H9 (cell line): Measurements from ENCODE around the gene ZNF608. TPM values are rescaled to one million over a fixed set of nuclear protein-coding genes. Genes with fewer than 3 reads are reported as not detected.
A peak's percentile ranks its signal among the peaks of the same experiment; 100 is the strongest.

Source experiments
- DNase-seq: peaks from one replicate; pipeline ENCODE4 v3.0.0-alpha.2; 2017
- H2AFZ ChIP-seq: one replicate; pipeline ENCODE4 v1.6.1; 2013; ENCODE audit warnings: mild to moderate bottlenecking, low read length, control low read depth, moderate library complexity
- H2AK5ac ChIP-seq: 2 replicates; pipeline ENCODE4 v1.6.1; 2013; ENCODE audit warnings: low read length, control low read depth, mixed read lengths; ENCODE audit not compliant: insufficient read length
- H2BK120ac ChIP-seq: one replicate; pipeline ENCODE4 v1.6.1; 2013; ENCODE audit warnings: low read depth, mild to moderate bottlenecking, low read length, control low read depth, inconsistent platforms; ENCODE audit not compliant: poor library complexity, severe bottlenecking
- H2BK12ac ChIP-seq: 2 replicates; pipeline ENCODE4 v1.6.1; 2013; ENCODE audit warnings: low read length, control low read depth, mixed read lengths, low read depth; ENCODE audit not compliant: insufficient read length
- H2BK15ac ChIP-seq: 2 replicates; pipeline ENCODE4 v1.6.1; 2013; ENCODE audit warnings: low read depth, low read length, control low read depth
- H2BK20ac ChIP-seq: one replicate; pipeline ENCODE4 v1.6.1; 2013; ENCODE audit warnings: low read depth, mild to moderate bottlenecking, low read length, control low read depth, inconsistent platforms; ENCODE audit not compliant: poor library complexity, severe bottlenecking
- H2BK5ac ChIP-seq: 2 replicates; pipeline ENCODE4 v1.6.1; 2013; ENCODE audit warnings: low read length, control low read depth, mixed read lengths; ENCODE audit not compliant: insufficient read length
- H3K14ac ChIP-seq: 2 replicates; pipeline ENCODE4 v1.6.1; 2013; ENCODE audit warnings: low read length, control low read depth; ENCODE audit not compliant: insufficient read depth
- H3K18ac ChIP-seq: 2 replicates; pipeline ENCODE4 v1.6.1; 2013; ENCODE audit warnings: low read depth, mild to moderate bottlenecking, mixed read lengths, low read length, control low read depth; ENCODE audit not compliant: insufficient read length
- H3K23ac ChIP-seq: 2 replicates; pipeline ENCODE4 v1.6.1; 2013; ENCODE audit warnings: low read length, control low read depth, mixed read lengths, low read depth; ENCODE audit not compliant: insufficient read length
- H3K23me2 ChIP-seq: 2 replicates; pipeline ENCODE4 v1.6.1; 2013; ENCODE audit warnings: low read depth, mild to moderate bottlenecking, mixed read lengths, low read length, control low read depth; ENCODE audit not compliant: insufficient read length, poor library complexity, severe bottlenecking
- H3K27ac ChIP-seq: 2 replicates; pipeline ENCODE4 v1.5.1; 2013; ENCODE audit warnings: low read length, control low read depth, mixed read lengths, low read depth; ENCODE audit not compliant: insufficient read length
- H3K27me3 ChIP-seq: 2 replicates; pipeline ENCODE4 v1.6.1; 2013; ENCODE audit warnings: low read length, control low read depth, inconsistent platforms; ENCODE audit not compliant: insufficient read depth
- H3K4ac ChIP-seq: 2 replicates; pipeline ENCODE4 v1.6.1; 2013; ENCODE audit warnings: low read depth, mild to moderate bottlenecking, control low read depth, inconsistent platforms, low read length, moderate library complexity
- H3K4me1 ChIP-seq: 2 replicates; pipeline ENCODE4 v1.6.1; 2013; ENCODE audit warnings: low read length, control low read depth, inconsistent platforms; ENCODE audit not compliant: insufficient read depth
- H3K4me2 ChIP-seq: 2 replicates; pipeline ENCODE4 v1.6.1; 2013; ENCODE audit warnings: low read length, control low read depth, mixed read lengths; ENCODE audit not compliant: insufficient read length, insufficient read depth
- H3K56ac ChIP-seq: 2 replicates; pipeline ENCODE4 v1.6.1; 2013; ENCODE audit warnings: low read depth, mild to moderate bottlenecking, mixed read lengths, low read length, control low read depth; ENCODE audit not compliant: insufficient read length
- H3K79me1 ChIP-seq: 2 replicates; pipeline ENCODE4 v1.6.1; 2013; ENCODE audit warnings: low read depth, mild to moderate bottlenecking, moderate library complexity, low read length, control low read depth, inconsistent platforms; ENCODE audit not compliant: insufficient read depth, poor library complexity, severe bottlenecking
- H3K79me2 ChIP-seq: 2 replicates; pipeline ENCODE4 v1.6.1; 2013; ENCODE audit warnings: low read length, control low read depth, inconsistent platforms; ENCODE audit not compliant: insufficient read depth
- H3K9ac ChIP-seq: 2 replicates; pipeline ENCODE4 v1.6.1; 2013; ENCODE audit warnings: low read length, control low read depth, mixed read lengths; ENCODE audit not compliant: insufficient read length; ENCODE audit errors: extremely low read depth
- H3K9me3 ChIP-seq: one replicate; pipeline ENCODE4 v1.6.1; 2013; ENCODE audit warnings: low read depth, low read length, inconsistent platforms; ENCODE audit not compliant: control insufficient read depth
- H3T11ph ChIP-seq: one replicate; pipeline ENCODE4 v1.6.1; 2013; ENCODE audit warnings: mild to moderate bottlenecking, low read length, control low read depth, inconsistent platforms
- H4K20me1 ChIP-seq: one replicate; pipeline ENCODE4 v1.6.1; 2013; ENCODE audit not compliant: control insufficient read depth, insufficient read length, insufficient read depth
- H4K5ac ChIP-seq: 2 replicates; pipeline ENCODE4 v1.6.1; 2013; ENCODE audit warnings: low read depth, mild to moderate bottlenecking, mixed read lengths, low read length, control low read depth; ENCODE audit not compliant: insufficient read length
- H4K8ac ChIP-seq: replicated peaks from 2 replicates; pipeline ENCODE4 v1.6.1; 2013; ENCODE audit warnings: low read length, control low read depth, mixed read lengths, low read depth; ENCODE audit not compliant: insufficient read length
- H4K91ac ChIP-seq: 2 replicates; pipeline ENCODE4 v1.6.1; 2013; ENCODE audit warnings: low read depth, mild to moderate bottlenecking, moderate library complexity, mixed read lengths, low read length, control low read depth; ENCODE audit not compliant: insufficient read length
- H3K27ac Mint-ChIP-seq, 3 experiments: 2 replicates in 2 of 3; 3 replicates in 1 of 3; pipeline ENCODE4 v1.8.0; 2020 to 2021; ENCODE audit warnings: mixed read lengths in 3 of 3, mild to moderate bottlenecking in 1 of 3, moderate library complexity in 1 of 3
- H3K27me3 Mint-ChIP-seq: 2 replicates; pipeline ENCODE4 v1.8.0; 2021; ENCODE audit warnings: low read depth, mild to moderate bottlenecking, moderate library complexity, mixed read lengths
- H3K36me3 Mint-ChIP-seq, 3 experiments: 2 replicates in 2 of 3; 3 replicates in 1 of 3; pipeline ENCODE4 v1.8.0; 2020 to 2021; ENCODE audit warnings: low read depth in 3 of 3, mixed read lengths in 3 of 3; ENCODE audit not compliant: insufficient read depth in 1 of 3
- H3K4me1 Mint-ChIP-seq, 2 experiments: 2 replicates each; pipeline ENCODE4 v1.8.0; 2020; ENCODE audit warnings: mixed read lengths in 2 of 2
- H3K4me3 Mint-ChIP-seq, 2 experiments: 2 replicates in 1 of 2; 3 replicates in 1 of 2; pipeline ENCODE4 v1.8.0; 2020 to 2021; ENCODE audit warnings: mild to moderate bottlenecking in 2 of 2, mixed read lengths in 2 of 2, moderate library complexity in 1 of 2
- H3K9me3 Mint-ChIP-seq, 2 experiments: 2 replicates in 1 of 2; 3 replicates in 1 of 2; pipeline ENCODE4 v1.8.0; 2020; ENCODE audit warnings: mild to moderate bottlenecking in 2 of 2, mixed read lengths in 2 of 2, moderate library complexity in 1 of 2
- WGBS: extraction: QIAGEN DNeasy Blood & Tissue Kit; methylation state at CpG from one replicate; pipeline ENCODE4 v1.1.7; 2013; ENCODE audit warnings: missing lambda C conversion rate, low lambda C conversion rate, mixed read lengths; ENCODE audit not compliant: insufficient read length; ENCODE audit errors: extremely low coverage; 5-methylcytosine and 5-hydroxymethylcytosine counted together
- total RNA-seq: library from RNA; stranded (reverse); gene quantifications from 2 replicates; pipeline ENCODE4 v1.2.1, GENCODE V29; 2021
- TF ChIP-seq, protein P1 (sequence below): fragments of 200-600 bp; sonication (generic); conservative IDR thresholded peaks from 3 replicates; pipeline ENCODE4 v1.8.0; 2021; ENCODE audit warnings: antibody characterized with exemption, mild to moderate bottlenecking

Gene ZNF608
- total RNA-seq, 1 experiment from 2014 or later: 67.0 TPM

- Histone ChIP-seq H2BK5ac (no peak overlapping the region), H3K18ac (no peak overlapping the region), H2BK15ac (no peak overlapping the region), H3K9ac (no peak overlapping the region), H3K23ac (no peak overlapping the region), H4K8ac (no peak overlapping the region), H3K23me2 (no peaks in the 10 kb centered on the region), H3K56ac (no peak overlapping the region), H3K27me3 (no peaks in the 10 kb centered on the region), H3K4me1 (peaks cover 28% of the 10 kb centered on the region; the same call in 1 of the 2 replicates), H2BK12ac (no peak overlapping the region), H3K14ac (no peak overlapping the region), H3K9me3 (no peaks in the 10 kb centered on the region), H4K91ac (no peak overlapping the region), H3K79me2 (peaks cover 64% of the 10 kb centered on the region), H2BK20ac (no peak overlapping the region), H3K27ac (no peak overlapping the region), H3T11ph (no peak overlapping the region), H2BK120ac (no peak overlapping the region), H2AK5ac (no peak overlapping the region), H3K4ac (no peak overlapping the region), H3K4me2 (no peak overlapping the region), H2AFZ (no peak overlapping the region), H3K79me1 (peaks cover 16% of the 10 kb centered on the region), H4K20me1 (no peaks in the 10 kb centered on the region), H4K5ac (no peak overlapping the region)
- TF ChIP-seq, protein P1, sequence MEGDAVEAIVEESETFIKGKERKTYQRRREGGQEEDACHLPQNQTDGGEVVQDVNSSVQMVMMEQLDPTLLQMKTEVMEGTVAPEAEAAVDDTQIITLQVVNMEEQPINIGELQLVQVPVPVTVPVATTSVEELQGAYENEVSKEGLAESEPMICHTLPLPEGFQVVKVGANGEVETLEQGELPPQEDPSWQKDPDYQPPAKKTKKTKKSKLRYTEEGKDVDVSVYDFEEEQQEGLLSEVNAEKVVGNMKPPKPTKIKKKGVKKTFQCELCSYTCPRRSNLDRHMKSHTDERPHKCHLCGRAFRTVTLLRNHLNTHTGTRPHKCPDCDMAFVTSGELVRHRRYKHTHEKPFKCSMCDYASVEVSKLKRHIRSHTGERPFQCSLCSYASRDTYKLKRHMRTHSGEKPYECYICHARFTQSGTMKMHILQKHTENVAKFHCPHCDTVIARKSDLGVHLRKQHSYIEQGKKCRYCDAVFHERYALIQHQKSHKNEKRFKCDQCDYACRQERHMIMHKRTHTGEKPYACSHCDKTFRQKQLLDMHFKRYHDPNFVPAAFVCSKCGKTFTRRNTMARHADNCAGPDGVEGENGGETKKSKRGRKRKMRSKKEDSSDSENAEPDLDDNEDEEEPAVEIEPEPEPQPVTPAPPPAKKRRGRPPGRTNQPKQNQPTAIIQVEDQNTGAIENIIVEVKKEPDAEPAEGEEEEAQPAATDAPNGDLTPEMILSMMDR: no peak
- peaks cover 1 to 14% (median 4%) of the 10 kb centered on the region in 3 experiments; a peak in 6 of 7 replicates for H3K36me3 Mint-ChIP-seq
- peaks cover 92 to 98% of the 10 kb centered on the region in 2 experiments for H3K4me1 Mint-ChIP-seq
- no peak for DNase-seq
- H3K4me3 Mint-ChIP-seq: 0 out of 5 replicates have a peak overlapping the region, but pooled peaks of 1 of the 2 experiments have one; percentile 41
- H3K9me3 Mint-ChIP-seq: no peaks in the 10 kb centered on the region
- peak overlapping the region in 2 of 3 experiments; percentile 84 to 96; a peak in 5 of 7 replicates for H3K27ac Mint-ChIP-seq
- no CpG with 5 or more reads among the region's 3 CpGs for WGBS
- H3K27me3 Mint-ChIP-seq: no peaks in the 10 kb centered on the region
Observed at GRCh38 chr5:124708086-124708485, 38.4 kb downstream of the ZNF608 start.
